Smooth muscle cell (in vitro differentiated cells): ENCODE results near the gene FBXO46. TPM values are rescaled to one million over a fixed set of nuclear protein-coding genes. Genes with fewer than 3 reads are reported as not detected.

Source experiments
- DNase-seq: peaks from one replicate; lab custom pipeline; 2025; ENCODE audit not compliant: unreplicated experiment; lab: John Stamatoyannopoulos, UW
- H2AFZ ChIP-seq: fragments of 200-600 bp; sonication (generic); 2 replicates; pipeline ENCODE4 v1.6.0; 2016; ENCODE audit warnings: antibody characterized with exemption, low read depth, mild to moderate bottlenecking
- H3F3A ChIP-seq: fragments of 200-600 bp; sonication (generic); 2 replicates; pipeline ENCODE4 v1.6.0; 2017; ENCODE audit warnings: antibody characterized with exemption, low read depth
- H3K27ac ChIP-seq: fragments of 200-600 bp; sonication (generic); 2 replicates; pipeline ENCODE4 v1.5.1; 2016; ENCODE audit warnings: low read depth, mild to moderate bottlenecking
- H3K27me3 ChIP-seq: fragments of 200-600 bp; sonication (generic); 2 replicates; pipeline ENCODE4 v1.6.1; 2016; ENCODE audit warnings: low read depth, mild to moderate bottlenecking
- H3K36me3 ChIP-seq: fragments of 200-600 bp; sonication (generic); 2 replicates; pipeline ENCODE4 v1.5.1; 2016; ENCODE audit warnings: low read depth
- H3K4me1 ChIP-seq: fragments of 200-600 bp; sonication (generic); 2 replicates; pipeline ENCODE4 v1.5.1; 2016; ENCODE audit warnings: low read depth
- H3K4me2 ChIP-seq: fragments of 200-600 bp; sonication (generic); 2 replicates; pipeline ENCODE4 v1.6.0; 2016; ENCODE audit warnings: mild to moderate bottlenecking
- H3K4me3 ChIP-seq: fragments of 200-600 bp; sonication (generic); 2 replicates; pipeline ENCODE4 v1.5.1; 2016; ENCODE audit warnings: mild to moderate bottlenecking
- H3K79me2 ChIP-seq: fragments of 200-600 bp; sonication (generic); 2 replicates; pipeline ENCODE4 v1.6.0; 2016; ENCODE audit warnings: low read depth, mild to moderate bottlenecking
- H3K9ac ChIP-seq: fragments of 200-600 bp; sonication (generic); 2 replicates; pipeline ENCODE4 v1.6.0; 2016; ENCODE audit warnings: low read depth
- H3K9me3 ChIP-seq: fragments of 200-600 bp; sonication (generic); replicated peaks from 2 replicates; pipeline ENCODE4 v1.5.1; 2016; ENCODE audit warnings: low read depth
- H4K20me1 ChIP-seq: fragments of 200-600 bp; sonication (generic); 2 replicates; pipeline ENCODE4 v1.6.0; 2016; ENCODE audit warnings: low read depth
- CTCF ChIP-seq: fragments of 200-600 bp; sonication (generic); IDR thresholded peaks from 2 replicates; pipeline ENCODE4 v1.5.1; 2017; ENCODE audit warnings: borderline replicate concordance, mild to moderate bottlenecking, antibody characterized with exemption; ENCODE audit not compliant: insufficient read depth, poor library complexity, severe bottlenecking
- WGBS: methylation state at CpG from one replicate; pipeline ENCODE4 v1.1.7; 2016; ENCODE audit warnings: low lambda C conversion rate; 5-methylcytosine and 5-hydroxymethylcytosine counted together
- polyA plus RNA-seq: library from polyadenylated mRNA; unstranded; fragments of >200 nt; fragmentation: Nextera tagmentation; extraction: Ambion mirVana; gene quantifications from 2 replicates; pipeline ENCODE4 v1.2.1, GENCODE V29; 2016
- total RNA-seq: library from RNA; depleted of rRNA; stranded (reverse); fragments of >200 nt; gene quantifications from 2 replicates; pipeline ENCODE4 v1.2.3, GENCODE V29; 2014

Gene FBXO46
- total and polyA plus RNA-seq, 2 experiments from 2014 or later, result 7.2 to 7.9 TPM

- no peaks in the 10 kb centered on the region for H3K4me1 ChIP-seq
- no peak for TF ChIP-seq CTCF
- H3K79me2 ChIP-seq, result peaks cover 55% of the 10 kb centered on the region
- no peaks in the 10 kb centered on the region for H3K9me3 ChIP-seq
- H4K20me1 ChIP-seq, result peaks cover 5% of the 10 kb centered on the region
- peak overlapping the region; percentile 96 for H3K4me2 ChIP-seq
- peak overlapping the region; percentile 85 for H3K4me3 ChIP-seq
- H3K9ac ChIP-seq, result peak overlapping the region; percentile 42
- H3K27me3 ChIP-seq, result no peaks in the 10 kb centered on the region
- WGBS, result 58% methylated on average over 12 of the region's 12 CpGs
- no peaks in the 10 kb centered on the region for H3K36me3 ChIP-seq
- no peak for DNase-seq
- peak overlapping the region; percentile 84 for H3K27ac ChIP-seq
- peaks cover 4% of the 10 kb centered on the region for H3F3A ChIP-seq
- no peak overlapping the region for H2AFZ ChIP-seq
Observed at GRCh38 chr19:45717983-45718650, 12.6 kb downstream of the FBXO46 start.

GRCh38 chr19:45717131-45717982 is 13.3 kb downstream of the FBXO46 start:
- H3K27ac ChIP-seq, result peak overlapping the region; percentile 84

GRCh38 chr19:45716359-45717130 is 14.2 kb downstream of the FBXO46 start:
- H3K27me3 ChIP-seq, result no peaks in the 10 kb centered on the region
- peaks cover 59% of the 10 kb centered on the region for H3K79me2 ChIP-seq
- H2AFZ ChIP-seq, result peak overlapping the region; percentile 52
- H3K27ac ChIP-seq, result peak overlapping the region; percentile 59
- no peaks in the 10 kb centered on the region for H3K36me3 ChIP-seq
- TF ChIP-seq CTCF, result no peak
- H3K9ac ChIP-seq, result peak overlapping the region; percentile 83
- no peak for DNase-seq
- H4K20me1 ChIP-seq, result no peaks in the 10 kb centered on the region
- peak overlapping the region; percentile 96 for H3K4me2 ChIP-seq
- H3K9me3 ChIP-seq, result no peaks in the 10 kb centered on the region
- peak overlapping the region; percentile 85 for H3K4me3 ChIP-seq
- no peaks in the 10 kb centered on the region for H3K4me1 ChIP-seq
- no peaks in the 10 kb centered on the region for H3F3A ChIP-seq
- 4% methylated on average over 24 of the region's 24 CpGs for WGBS

More at GRCh38 chr19:45717131-45717982, 13.3 kb downstream of the FBXO46 start:
- Histone ChIP-seq H3K79me2 (peaks cover 62% of the 10 kb centered on the region), H3K9me3 (no peaks in the 10 kb centered on the region), H3K4me2 (peak overlapping the region; percentile 96), H3K36me3 (no peaks in the 10 kb centered on the region), H3K4me3 (peak overlapping the region; percentile 85), H3K9ac (peak overlapping the region; percentile 83), H3K27me3 (no peaks in the 10 kb centered on the region), H3K4me1 (no peaks in the 10 kb centered on the region), H4K20me1 (no peaks in the 10 kb centered on the region), H2AFZ (peak overlapping the region; percentile 52), H3F3A (no peaks in the 10 kb centered on the region)
- WGBS, result under 1% methylated on average over 51 of the region's 51 CpGs
- peak; percentile 88 for DNase-seq
- TF ChIP-seq CTCF, result peak; percentile 8
